B cell (primary cell): Measurements from ENCODE around the gene TMEM132A. TPM values are rescaled to one million over a fixed set of nuclear protein-coding genes. Genes with fewer than 3 reads are reported as not detected.
A peak's percentile ranks its signal among the peaks of the same experiment; 100 is the strongest.

Experiments
- ATAC-seq: fragments of 200-7000 bp; cut with Tn5 transposase; one replicate; pipeline ENCODE4 v1.10.0; 2021; ENCODE audit warnings: low read depth, mild to moderate bottlenecking, moderate number of reproducible peaks, moderate library complexity
- CTCF ChIA-PET: fragments of 350-600 bp; sonication (Branson Sonifier 250); formaldehyde crosslinking; loops from one replicate; lab custom pipeline; 2021; ENCODE audit warnings: antibody characterized with exemption, inconsistent platforms; lab: Charles Lee
- POLR2A ChIA-PET: fragments of 350-600 bp; sonication (Branson Sonifier 250); formaldehyde crosslinking; loops from one replicate; lab custom pipeline; 2021; ENCODE audit warnings: antibody characterized with exemption; lab: Charles Lee
- DNase-seq: peaks from one replicate; pipeline ENCODE4 v3.0.0; 2013
- H2AFZ ChIP-seq: 2 replicates; pipeline ENCODE4 v1.6.1; 2012; ENCODE audit warnings: mild to moderate bottlenecking, low read depth, low read length; ENCODE audit not compliant: insufficient read depth, poor library complexity, severe bottlenecking
- H3K27ac ChIP-seq, 2 donors: 1 replicate in 1 of 2; 2 replicates in 1 of 2; pipeline ENCODE4 v1.5.1; 2012 to 2013; ENCODE audit warnings: low read length in 2 of 2, mild to moderate bottlenecking in 2 of 2, moderate library complexity in 1 of 2
- H3K27me3 ChIP-seq, 4 experiments: fragments of 200-600 bp in 1 of 4; sonication (generic) in 1 of 4; replicated peaks in 1 of 4; 1 replicate in 2 of 4; 2 replicates in 2 of 4; pipeline versions ENCODE4 v1.6.1 to v1.7.0; 2013 to 2016; ENCODE audit warnings: low read length in 3 of 4, mild to moderate bottlenecking in 2 of 4, mixed read lengths in 1 of 4, moderate library complexity in 1 of 4; ENCODE audit not compliant: insufficient read depth in 4 of 4, control insufficient read depth in 3 of 4; ENCODE audit errors: control extremely low read depth in 1 of 4
- H3K36me3 ChIP-seq, 2 experiments: replicated peaks in 1 of 2; 1 replicate in 1 of 2; 2 replicates in 1 of 2; pipeline versions ENCODE4 v1.6.1 to v1.7.1; 2013; ENCODE audit warnings: low read length in 1 of 2; ENCODE audit not compliant: insufficient read depth in 2 of 2, control insufficient read depth in 1 of 2; ENCODE audit errors: control extremely low read depth in 1 of 2, extremely low read depth in 1 of 2
- H3K4me1 ChIP-seq, 2 donors: fragments of 200-600 bp in 1 of 2; sonication (generic) in 1 of 2; 1 replicate in 1 of 2; 2 replicates in 1 of 2; pipeline versions ENCODE4 v1.5.1 to v1.6.1; 2013 to 2017; ENCODE audit warnings: low read length in 2 of 2; ENCODE audit not compliant: control insufficient read depth in 2 of 2, insufficient read depth in 2 of 2
- H3K4me2 ChIP-seq: replicated peaks from 2 replicates; pipeline ENCODE3; 2012; ENCODE audit warnings: mild to moderate bottlenecking, low read depth, low read length; ENCODE audit not compliant: poor library complexity, severe bottlenecking
- H3K4me3 ChIP-seq, 5 experiments: fragments of 200-600 bp in 1 of 5; sonication (generic) in 1 of 5; 1 replicate in 3 of 5; 2 replicates in 2 of 5; pipeline versions ENCODE4 v1.5.1 to v1.7.0; 2011 to 2016; ENCODE audit warnings: low read length in 4 of 5, mild to moderate bottlenecking in 4 of 5, low read depth in 2 of 5, control low read depth in 1 of 5, moderate library complexity in 1 of 5; ENCODE audit not compliant: insufficient read depth in 1 of 5; ENCODE audit errors: control extremely low read depth in 1 of 5, extremely low read depth in 1 of 5
- H3K79me2 ChIP-seq: fragments of 200-600 bp; sonication (generic); one replicate; pipeline ENCODE4 v1.6.0; 2016; ENCODE audit warnings: low read length; ENCODE audit not compliant: control insufficient read depth, insufficient read depth
- H3K9ac ChIP-seq: fragments of 200-600 bp; sonication (generic); 2 replicates; pipeline ENCODE4 v1.6.1; 2017; ENCODE audit warnings: mild to moderate bottlenecking, low read length, moderate library complexity
- H3K9me3 ChIP-seq, 3 donors: one replicate each; pipeline versions ENCODE4 v1.6.1 to v1.7.1; 2013; ENCODE audit warnings: low read length in 2 of 3; ENCODE audit not compliant: control insufficient read depth in 2 of 3, insufficient read depth in 1 of 3; ENCODE audit errors: control extremely low read depth in 1 of 3
- H4K20me1 ChIP-seq: 2 replicates; pipeline ENCODE4 v1.6.0; 2012; ENCODE audit warnings: mild to moderate bottlenecking, low read length; ENCODE audit not compliant: insufficient read depth, control insufficient read depth, poor library complexity, severe bottlenecking
- H3K27ac Mint-ChIP-seq: one replicate; pipeline ENCODE4 v1.8.0; 2021; ENCODE audit warnings: mixed read lengths
- H3K27me3 Mint-ChIP-seq: one replicate; pipeline ENCODE4 v1.8.0; 2021; ENCODE audit warnings: mixed read lengths
- H3K4me1 Mint-ChIP-seq: one replicate; pipeline ENCODE4 v1.8.0; 2021; ENCODE audit warnings: mixed read lengths
- H3K4me3 Mint-ChIP-seq: one replicate; pipeline ENCODE4 v1.8.0; 2021; ENCODE audit warnings: mixed read lengths
- H3K9me3 Mint-ChIP-seq: one replicate; pipeline ENCODE4 v1.8.0; 2022; ENCODE audit warnings: mixed read lengths; ENCODE audit not compliant: insufficient read depth
- CTCF ChIP-seq: fragments of 200-600 bp; IDR thresholded peaks from one replicate; pipeline ENCODE4 v1.8.0; 2022; ENCODE audit warnings: antibody characterized with exemption, mild to moderate bottlenecking
- EZH2 ChIP-seq: IDR thresholded peaks from 2 replicates; pipeline ENCODE4 v1.6.1; 2012; ENCODE audit warnings: borderline replicate concordance, low read depth, mild to moderate bottlenecking, moderate library complexity, low read length; ENCODE audit not compliant: insufficient read depth, poor library complexity, severe bottlenecking
- WGBS: methylation state at CpG from one replicate; pipeline ENCODE4 v1.1.5; 2013; ENCODE audit warnings: missing lambda C conversion rate; ENCODE audit not compliant: insufficient coverage; 5-methylcytosine and 5-hydroxymethylcytosine counted together
- intact Hi-C: fragments of 100-400 bp; cut with micrococcal nuclease; formaldehyde crosslinking; loops from one replicate; pipeline ENCODE4 v1.10.0; 2022
- polyA plus RNA-seq: library from polyadenylated mRNA; depleted of rRNA; stranded (reverse); fragments of >200 nt; gene quantifications from 2 replicates; pipeline ENCODE4 v1.2.3, GENCODE V29; 2012
- total RNA-seq, 2 donors: library from RNA; stranded (reverse); fragments of 120-200 nt in 1 of 2; gene quantifications; 1 replicate in 1 of 2; 2 replicates in 1 of 2; pipeline versions ENCODE4 v1.2.3 to v1.2.4, GENCODE V29; 2013 to 2022

Gene TMEM132A
- total and polyA plus RNA-seq, 2 donors (not counting 1 experiment from before 2014, with no cell fraction given) = 1.2 to 11.3 TPM

- Histone ChIP-seq H3K27ac (no peak overlapping the region), H3K79me2 (peaks cover 37% of the 10 kb centered on the region), H3K4me3 (no peak overlapping the region), H2AFZ (no peak overlapping the region), H3K36me3 (peaks cover 0 to 6% of the 10 kb centered on the region in 2 experiments), H3K4me2 (no peak overlapping the region), H3K4me1 (peaks cover 59 to 76% of the 10 kb centered on the region in 2 donors), H3K9ac (no peak overlapping the region), H4K20me1 (peaks cover 10% of the 10 kb centered on the region), H3K27me3 (no peaks in the 10 kb centered on the region), H3K9me3 (no peaks in the 10 kb centered on the region)
- 83% methylated on average over 11 of the region's 12 CpGs for WGBS
- TF ChIP-seq CTCF (no peak), EZH2 (no peak)
- ATAC-seq = no peak
- DNase-seq = no peak
- Mint-ChIP-seq H3K9me3 (no peaks in the 10 kb centered on the region), H3K4me3 (peak overlapping the region; percentile 40), H3K27ac (peak overlapping the region; percentile 68), H3K27me3 (no peaks in the 10 kb centered on the region), H3K4me1 (peaks cover 74% of the 10 kb centered on the region)
- ChIA-PET POLR2A (interaction anchor here (0.6 kb wide), 1 partner anchor 473 kb away, joined by 3 read pairs; no protein-coding TSS in a partner anchor), CTCF (interaction anchor here (0.7 to 11.8 kb wide), 4 partner anchors 10 to 216 kb away, joined by 3 to 129 read pairs (median 4); partner anchors contain the start of gene PRPF19)
- intact Hi-C loops = loop anchor here (5.0 to 10.0 kb wide), 4 partner anchors 442 to 1248 kb away; partner anchors contain the start of genes FEN1, MS4A1, PATL1 and TMEM258
Observed at GRCh38 chr11:60912223-60912850, 11.9 kb upstream of the TMEM132A start.
